Cardiac fibroblast (primary cell): ENCODE data around the gene RPS16.

Experiments
- DNase-seq, 2 donors: peaks; one replicate each; pipeline versions ENCODE4 v3.0.0 to v3.0.0-alpha.2; 2010; ENCODE audit warnings: low read depth in 2 of 2
- H3K4me3 ChIP-seq, 2 donors: replicated peaks in 1 of 2; 1 replicate in 1 of 2; 2 replicates in 1 of 2; pipeline ENCODE4 v1.5.1; 2011; ENCODE audit warnings: low read depth in 2 of 2, low read length in 2 of 2, mild to moderate bottlenecking in 2 of 2, moderate library complexity in 1 of 2
- CTCF ChIP-seq: IDR thresholded peaks from one replicate; pipeline ENCODE4 v1.5.1; 2011; ENCODE audit warnings: low read depth, mild to moderate bottlenecking, low read length, inconsistent platforms

The RPS16 gene

GRCh38 chr19:39434123-39435076, 1.3 kb downstream of the RPS16 start:
- peak in 1 of 2 donors; percentile 36 for DNase-seq
- TF ChIP-seq CTCF, result no peak
- H3K4me3 ChIP-seq, result peak overlapping the region; percentile 93 to 98

GRCh38 chr19:39433480-39434079, 2.2 kb downstream of the RPS16 start:
- no peak for DNase-seq
- no peak for TF ChIP-seq CTCF
- no peak overlapping the region for H3K4me3 ChIP-seq

GRCh38 chr19:39432677-39433025, 3.1 kb downstream of the RPS16 start:
- no peak for DNase-seq
- no peak overlapping the region for H3K4me3 ChIP-seq
- TF ChIP-seq CTCF, result no peak

GRCh38 chr19:39430675-39431593, 4.8 kb downstream of the RPS16 start:
- peak; percentile 95 to 99 for DNase-seq
- peak overlapping the region in 1 of 2 donors; percentile 10 for H3K4me3 ChIP-seq
- TF ChIP-seq CTCF, result no peak

DNA sequence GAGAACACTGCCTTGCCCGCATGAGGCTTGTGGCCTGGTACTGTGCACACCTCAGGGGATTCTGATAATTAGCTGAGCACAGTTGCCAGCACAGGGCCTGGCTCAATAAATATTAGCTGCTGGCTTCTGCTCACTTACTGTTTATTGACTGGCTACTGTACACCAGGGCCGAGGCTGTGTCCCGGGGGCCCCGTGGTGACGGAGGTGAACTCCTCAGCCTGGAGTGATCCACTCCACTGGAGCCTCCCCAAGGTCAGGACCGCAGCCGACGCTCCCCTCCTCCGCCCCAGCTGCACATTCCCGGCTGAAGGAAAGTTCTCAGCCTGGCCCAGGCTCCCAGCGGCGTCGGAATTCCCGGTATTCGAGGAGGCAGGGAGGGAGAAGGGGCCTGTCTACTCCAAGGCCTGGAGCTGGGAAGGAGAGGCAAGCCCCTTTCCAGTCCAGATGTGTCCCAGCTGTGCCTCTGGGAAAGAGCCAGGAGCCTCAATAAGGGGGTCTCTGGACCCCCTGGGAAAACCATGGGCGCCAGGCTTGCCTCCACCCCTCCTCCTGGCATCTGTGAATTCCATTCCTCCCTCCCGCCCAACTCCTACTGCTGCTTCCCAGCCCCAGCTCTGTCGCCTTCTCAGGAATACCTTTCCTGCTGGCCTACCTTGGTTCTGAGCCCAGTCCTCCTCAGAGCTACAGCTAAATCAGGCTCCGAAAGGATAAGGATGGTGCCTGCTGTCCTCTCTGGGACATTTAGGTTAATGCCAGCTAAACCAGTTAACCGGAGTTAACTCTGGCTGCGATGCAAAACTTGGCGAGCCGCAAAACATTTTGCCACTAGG, 7.3 kb downstream of the RPS16 start:
- no peak for TF ChIP-seq CTCF
- H3K4me3 ChIP-seq, result no peak overlapping the region
- DNase-seq, result peak; percentile 72 to 95

- no peak for TF ChIP-seq CTCF
- H3K4me3 ChIP-seq, result no peak overlapping the region
- DNase-seq, result no peak
These were observed 8.0 kb downstream of the RPS16 start for GRCh38 chr19:39427707-39428106.
